Brain pericyte (primary cell): Measurements from ENCODE around the gene HMCN2.

Experiments
- DNase-seq: peaks from one replicate; pipeline ENCODE4 v3.0.0-alpha.2; 2012; ENCODE audit warnings: low read depth, low spot score

HMCN2 gene

DNA sequence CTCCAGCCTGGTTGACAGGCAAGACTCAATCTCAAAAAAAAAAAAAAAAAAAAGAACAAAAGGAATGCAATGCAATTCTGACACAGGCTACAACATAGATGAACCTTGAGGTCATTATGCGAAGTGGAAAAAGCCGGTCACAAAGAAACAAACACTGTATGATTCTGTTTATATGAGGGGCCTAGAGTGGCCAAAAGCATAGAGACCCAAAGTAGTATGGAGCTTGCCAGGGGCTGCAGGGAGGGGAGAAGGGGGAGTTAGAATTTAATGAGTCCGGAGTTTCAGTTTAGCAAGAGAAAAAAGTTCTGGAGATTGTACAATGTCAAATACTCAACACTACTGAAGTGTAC is 146.0 kb downstream of the HMCN2 start:
- DNase-seq, result no peak

DNA sequence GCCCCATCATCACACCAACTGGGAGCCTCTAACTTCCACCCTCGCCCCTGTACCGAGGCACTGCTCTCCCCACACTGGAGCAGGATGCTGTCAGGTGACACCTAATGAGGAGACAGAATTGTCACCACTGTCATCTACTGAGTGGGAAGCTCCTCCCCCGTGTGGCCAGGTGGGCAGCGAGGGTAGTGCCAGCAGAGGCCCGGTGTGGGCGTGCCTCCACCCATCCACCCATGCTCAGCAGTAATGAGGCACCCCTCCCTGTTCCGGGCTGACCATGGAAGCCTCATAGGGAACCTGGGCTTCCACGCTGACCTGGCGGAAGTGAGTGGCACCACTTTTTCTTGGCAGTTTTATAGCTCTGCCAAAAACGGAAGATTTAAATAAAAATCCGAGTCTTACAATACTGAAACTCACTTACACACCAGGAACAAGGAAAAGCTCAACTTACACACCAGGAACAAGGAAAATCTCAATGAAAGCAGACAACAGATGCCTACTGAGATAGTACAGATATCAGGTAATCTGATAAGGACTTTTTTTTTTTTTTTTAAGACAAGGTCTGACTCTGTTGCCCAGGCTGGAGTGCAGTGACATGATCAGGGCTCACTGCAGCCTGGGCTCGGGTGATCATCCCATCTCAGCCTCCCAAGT is 148.6 kb downstream of the HMCN2 start:
- DNase-seq, result no peak

GRCh38 chr9:130414910-130415746 is 149.6 kb downstream of the HMCN2 start:
- no peak for DNase-seq

GRCh38 chr9:130417602-130418001 is 152.0 kb downstream of the HMCN2 start:
- no peak for DNase-seq

DNA sequence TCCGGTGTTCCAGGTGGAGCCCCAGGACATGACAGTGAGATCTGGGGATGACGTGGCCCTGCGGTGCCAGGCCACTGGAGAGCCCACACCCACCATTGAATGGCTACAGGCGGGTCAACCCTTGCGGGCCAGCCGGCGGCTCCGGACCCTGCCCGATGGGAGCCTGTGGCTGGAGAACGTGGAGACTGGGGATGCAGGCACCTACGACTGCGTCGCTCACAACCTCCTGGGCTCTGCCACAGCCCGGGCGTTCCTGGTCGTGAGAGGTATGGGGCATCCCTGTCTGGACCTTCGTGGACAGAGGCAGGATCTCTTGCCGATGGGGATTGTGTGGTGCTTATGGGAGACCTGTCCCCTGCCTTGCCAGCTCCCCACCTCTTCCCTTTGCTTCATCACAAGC is 153.2 kb downstream of the HMCN2 start:
- DNase-seq, result no peak

- no peak for DNase-seq
These were observed 154.0 kb downstream of the HMCN2 start for GRCh38 chr9:130419521-130420035.

- DNase-seq, result no peak
These were observed 155.7 kb downstream of the HMCN2 start for GRCh38 chr9:130421154-130421801.

GRCh38 chr9:130421802-130422276 is 156.3 kb downstream of the HMCN2 start:
- DNase-seq, result peak; percentile 92

GRCh38 chr9:130422546-130422945 is 157.0 kb downstream of the HMCN2 start:
- no peak for DNase-seq

DNA sequence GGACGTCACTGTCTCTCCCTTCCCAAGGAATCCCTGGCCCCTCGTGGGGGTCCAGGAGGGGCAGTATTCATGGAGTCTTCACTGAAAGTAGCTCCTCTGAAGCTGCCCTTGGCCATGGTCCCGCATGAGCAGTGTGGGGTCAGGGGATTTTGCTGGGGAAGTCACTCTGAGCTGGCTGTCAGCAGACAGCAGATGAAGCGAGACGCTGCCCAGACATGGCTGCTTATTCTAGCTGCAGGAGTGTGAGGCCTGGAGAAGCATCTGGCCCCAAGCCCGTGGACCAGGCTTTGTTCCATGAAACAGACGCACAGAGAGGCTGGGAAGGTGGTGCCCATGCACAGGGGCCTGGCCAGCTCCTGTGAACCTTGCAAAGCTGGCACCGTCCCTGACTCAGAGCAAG is 157.7 kb downstream of the HMCN2 start:
- no peak for DNase-seq

DNA sequence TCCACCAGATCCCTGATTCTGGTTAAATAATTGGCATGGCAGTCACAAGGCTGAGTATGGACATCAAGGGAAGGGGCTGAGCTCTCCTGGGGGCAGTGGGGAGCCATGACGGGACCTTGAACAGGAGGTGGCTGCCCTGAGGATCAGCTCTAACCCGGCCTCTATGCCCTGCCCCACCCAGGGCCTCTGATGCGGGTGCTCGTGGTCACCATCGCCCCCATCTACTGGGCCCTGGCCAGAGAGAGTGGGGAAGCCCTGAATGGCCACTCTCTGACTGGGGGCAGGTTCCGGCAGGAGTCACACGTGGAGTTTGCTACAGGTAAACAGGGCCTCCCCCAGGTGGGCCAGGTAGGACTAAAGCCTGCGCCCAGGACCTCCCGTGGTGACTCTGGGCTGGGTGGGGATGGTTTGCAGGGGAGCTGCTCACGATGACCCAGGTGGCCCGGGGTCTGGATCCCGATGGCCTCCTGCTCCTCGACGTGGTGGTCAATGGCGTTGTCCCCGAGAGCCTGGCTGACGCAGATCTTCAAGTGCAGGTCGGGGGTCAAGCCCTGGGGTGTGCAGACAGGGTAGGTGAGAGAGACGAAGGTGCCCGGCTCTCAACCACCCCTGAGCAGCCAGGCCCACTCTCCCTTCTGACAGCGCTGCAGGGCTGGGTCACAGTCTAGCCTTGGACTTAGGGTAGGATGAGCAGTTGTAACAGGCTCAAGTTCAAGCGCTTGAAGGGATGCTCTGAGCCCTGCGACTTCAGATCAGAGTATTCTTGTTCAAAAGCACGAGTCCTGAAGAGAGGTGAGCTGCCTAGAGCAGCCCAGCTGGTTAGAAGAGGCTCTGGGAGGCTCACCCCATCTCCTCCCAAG is 159.3 kb downstream of the HMCN2 start:
- no peak for DNase-seq

GRCh38 chr9:130425741-130426466 is 160.3 kb downstream of the HMCN2 start:
- no peak for DNase-seq

DNA sequence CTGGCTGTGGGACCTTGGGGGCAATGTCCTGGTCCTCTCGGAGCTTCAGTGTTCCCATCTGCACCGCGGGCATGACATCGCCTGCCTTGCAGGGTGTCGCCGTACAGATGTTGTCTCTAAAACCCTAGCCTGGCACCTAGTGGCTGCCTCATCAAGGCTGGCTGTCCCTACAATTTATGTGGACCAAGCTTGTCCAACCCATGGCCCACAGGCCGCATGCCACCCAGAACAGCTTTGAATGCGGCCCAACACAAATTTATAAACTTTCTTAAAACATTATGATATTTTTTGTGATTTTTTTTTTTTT is 160.9 kb downstream of the HMCN2 start:
- DNase-seq, result no peak

DNA sequence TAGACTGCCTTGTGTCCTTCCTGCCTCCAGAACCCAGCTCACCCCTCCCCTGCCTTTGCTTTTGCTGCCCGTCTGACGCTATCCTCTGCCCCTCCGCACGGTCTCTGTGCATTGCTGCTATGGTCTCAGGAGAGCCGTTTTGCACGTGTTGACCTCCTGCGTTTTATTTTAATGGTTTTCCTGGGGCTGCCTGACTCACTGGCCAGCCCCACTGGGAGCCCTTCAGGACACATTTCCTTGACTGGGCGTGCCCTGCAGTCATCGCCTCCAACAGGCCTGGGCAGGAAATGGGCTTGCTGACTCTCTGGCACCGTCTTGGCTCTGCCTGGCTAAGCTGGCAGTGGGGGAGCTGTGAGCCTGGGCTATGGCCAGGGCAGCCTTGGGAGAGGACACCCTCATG is 161.3 kb downstream of the HMCN2 start:
- DNase-seq, result peak; percentile 88

DNA sequence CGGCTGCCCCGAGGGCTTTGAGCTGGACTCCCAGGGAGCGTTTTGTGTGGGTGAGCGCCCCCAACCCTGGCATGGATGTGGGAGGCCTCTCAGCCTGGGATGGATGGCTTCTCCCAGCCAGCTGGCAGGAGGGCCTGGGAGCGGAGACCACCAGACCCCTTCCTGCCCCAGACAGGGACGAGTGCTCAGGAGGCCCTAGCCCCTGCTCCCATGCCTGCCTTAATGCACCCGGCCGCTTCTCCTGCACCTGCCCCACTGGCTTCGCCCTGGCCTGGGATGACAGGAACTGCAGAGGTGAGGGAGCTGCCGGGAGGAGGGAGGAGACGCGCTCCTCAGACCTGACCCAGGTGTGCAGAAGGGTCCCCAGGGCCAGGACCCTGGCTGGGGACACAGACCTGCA is 161.8 kb downstream of the HMCN2 start:
- no peak for DNase-seq

GRCh38 chr9:130428086-130428665 is 162.6 kb downstream of the HMCN2 start:
- no peak for DNase-seq

DNA sequence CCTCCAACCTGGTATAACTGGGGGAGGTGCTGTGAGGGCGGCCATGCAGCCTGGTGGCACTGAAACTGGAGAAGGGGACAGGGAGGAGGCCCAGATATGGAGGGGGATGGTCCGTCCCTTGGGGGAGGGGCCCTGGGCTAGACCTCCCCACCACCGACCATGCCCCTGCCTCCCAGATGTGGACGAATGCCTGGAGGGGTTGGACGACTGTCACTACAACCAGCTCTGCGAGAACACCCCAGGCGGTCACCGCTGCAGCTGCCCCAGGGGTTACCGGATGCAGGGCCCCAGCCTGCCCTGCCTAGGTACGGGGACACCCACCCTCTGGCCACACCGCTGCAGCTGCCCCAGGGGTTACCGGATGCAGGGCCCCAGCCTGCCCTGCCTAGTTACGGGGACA is 163.8 kb downstream of the HMCN2 start:
- no peak for DNase-seq

- DNase-seq, result no peak
These were observed 164.3 kb downstream of the HMCN2 start for GRCh38 chr9:130429831-130430230.

- no peak for DNase-seq
These were observed 164.7 kb downstream of the HMCN2 start for GRCh38 chr9:130430232-130430631.

GRCh38 chr9:130430734-130431535 is 165.4 kb downstream of the HMCN2 start:
- no peak for DNase-seq
